NB4 (cell line): Measurements from ENCODE around the gene RWDD1.

ENCODE experiments used
- DNase-seq: peaks from one replicate; pipeline ENCODE4 v3.0.0; 2010; ENCODE audit warnings: low read depth
- H3K4me3 ChIP-seq: one replicate; pipeline ENCODE4 v1.5.1; 2011; ENCODE audit warnings: mild to moderate bottlenecking, low read depth, low read length, moderate library complexity
- CTCF ChIP-seq: IDR thresholded peaks from one replicate; pipeline ENCODE4 v1.5.1; 2012; ENCODE audit warnings: low read depth, low read length
- MAX ChIP-seq: IDR thresholded peaks from 2 replicates; pipeline ENCODE4 v1.6.1; 2011; ENCODE audit warnings: low read depth, low read length
- MYC ChIP-seq: IDR thresholded peaks from 2 replicates; pipeline ENCODE4 v1.6.1; 2011; ENCODE audit warnings: low read depth, low read length
- POLR2A ChIP-seq: IDR thresholded peaks from 2 replicates; pipeline ENCODE4 v1.6.1; 2011; ENCODE audit warnings: mild to moderate bottlenecking; ENCODE audit not compliant: insufficient read length; ENCODE audit errors: extremely low read depth

RWDD1 gene

GRCh38 chr6:116615937-116616736, 44.8 kb downstream of the RWDD1 start, which contains the start of gene RSPH4A:
RSPH4A (plus strand) TSS chr6:116616479; CDS start chr6:116616624, 145 bp downstream.
- peak within 1 kb of the TSS; percentile 66 for H3K4me3 ChIP-seq
- TF ChIP-seq CTCF (no peak), POLR2A (peak; percentile 17)
- peak; percentile 89 for DNase-seq

GRCh38 chr6:116616737-116617053, 45.4 kb downstream of the RWDD1 start:
- peak overlapping the region; percentile 66 for H3K4me3 ChIP-seq
- DNase-seq, result peak; percentile 10

GRCh38 chr6:116624036-116624805, 52.9 kb downstream of the RWDD1 start:
- H3K4me3 ChIP-seq, result no peak overlapping the region
- DNase-seq, result no peak
- TF ChIP-seq MAX, result no peak
- TF ChIP-seq MYC, result no peak
- no peak for TF ChIP-seq POLR2A
- no peak for TF ChIP-seq CTCF

More at GRCh38 chr6:116616737-116617053, 45.4 kb downstream of the RWDD1 start:
- TF ChIP-seq CTCF, result no peak
- no peak for TF ChIP-seq POLR2A
- no peak for TF ChIP-seq MYC
- TF ChIP-seq MAX, result no peak

GRCh38 chr6:116625872-116626271, 54.6 kb downstream of the RWDD1 start:
- no peak for DNase-seq
- no peak for TF ChIP-seq MYC
- TF ChIP-seq POLR2A, result no peak
- no peak for TF ChIP-seq MAX
- no peak for TF ChIP-seq CTCF
- H3K4me3 ChIP-seq, result no peak overlapping the region

GRCh38 chr6:116629563-116629981, 58.3 kb downstream of the RWDD1 start:
- no peak for TF ChIP-seq CTCF
- TF ChIP-seq MAX, result no peak
- no peak for TF ChIP-seq POLR2A
- TF ChIP-seq MYC, result no peak
- no peak overlapping the region for H3K4me3 ChIP-seq
- peak; percentile 42 for DNase-seq
